K562 (cell line): ENCODE data around the gene RBMS3. TPM values are rescaled to one million over a fixed set of nuclear protein-coding genes. Genes with fewer than 3 reads are reported as not detected.

Source experiments
- ATAC-seq: fragments of 200-7000 bp; cut with Tn5 transposase; 3 replicates; pipeline ENCODE4 v1.9.1; 2020; ENCODE audit warnings: moderate library complexity
- BruUV-seq: library from RNA; stranded (reverse); fragments of 400-500 nt; replicated peaks from 2 replicates; lab custom pipeline; 2021; lab: Mats Ljungman, UMichigan
- CTCF ChIA-PET: fragments of 300-600 bp; formaldehyde crosslinking; extraction: SDS; loops from one replicate; lab custom pipeline; 2021; ENCODE audit warnings: low intra/inter-chr PET ratio; lab: Yijun Ruan, JAX
- POLR2A ChIA-PET: fragments of 300-600, 350-650 bp; sonication (Branson Sonifier 250); formaldehyde crosslinking; extraction: SDS; loops from one replicate; lab custom pipeline; 2021; ENCODE audit warnings: antibody characterized with exemption, inconsistent platforms; lab: Yijun Ruan, JAX
- DNase-seq, 4 experiments: peaks; one replicate each; pipeline versions ENCODE4 v3.0.0 to v3.0.0-alpha.2; 2011 to 2018; ENCODE audit warnings: low spot score in 3 of 4, mixed read lengths in 3 of 4; ENCODE audit errors: extremely low read depth in 1 of 4
- FAIRE-seq: peaks from 2 replicates; lab custom pipeline; 2011; peaks lifted over from hg19 to GRCh38; lab: Jason Lieb, UNC
- H2AFZ ChIP-seq: 2 replicates; pipeline ENCODE4 v1.6.0; 2011; ENCODE audit warnings: low read depth, low read length, control low read depth, inconsistent platforms
- H3K27ac ChIP-seq: fragments of 200-600 bp; 3 replicates; pipeline ENCODE4 v1.8.0; 2011; ENCODE audit warnings: low read depth, mild to moderate bottlenecking, control low read depth, inconsistent platforms, low read length, moderate library complexity, mixed read lengths; ENCODE audit errors: extremely low read depth
- H3K27me3 ChIP-seq, 2 experiments: fragments of 300-600 bp in 1 of 2; 2 replicates in 1 of 2; 3 replicates in 1 of 2; pipeline versions ENCODE4 v1.6.0 to v1.8.0; 2011; ENCODE audit warnings: inconsistent platforms in 2 of 2, low read length in 2 of 2, mild to moderate bottlenecking in 1 of 2, mixed read lengths in 1 of 2, moderate library complexity in 1 of 2; ENCODE audit not compliant: control insufficient read depth in 2 of 2, insufficient read depth in 2 of 2
- H3K36me3 ChIP-seq: fragments of 300-600 bp; 3 replicates; pipeline ENCODE4 v1.8.0; 2011; ENCODE audit warnings: mild to moderate bottlenecking, low read length, inconsistent platforms; ENCODE audit not compliant: control insufficient read depth, insufficient read depth
- H3K4me1 ChIP-seq, 2 experiments: fragments of 200-600 bp in 1 of 2; replicated peaks in 1 of 2; 2 replicates in 1 of 2; 3 replicates in 1 of 2; pipeline versions ENCODE4 v1.5.1 to v1.8.0; 2011; ENCODE audit warnings: inconsistent platforms in 2 of 2, low read length in 2 of 2, mild to moderate bottlenecking in 1 of 2, mixed read lengths in 1 of 2, moderate library complexity in 1 of 2; ENCODE audit not compliant: control insufficient read depth in 2 of 2, insufficient read depth in 2 of 2
- H3K4me2 ChIP-seq: 2 replicates; pipeline ENCODE4 v1.6.1; 2011; ENCODE audit warnings: low read length, control low read depth, inconsistent platforms, mixed read lengths; ENCODE audit not compliant: insufficient read depth
- H3K4me3 ChIP-seq: fragments of 200-600 bp; sonication (generic), shearing (Covaris generic); 2 replicates; pipeline ENCODE4 v1.5.1; 2016; ENCODE audit warnings: control low read depth, inconsistent platforms
- H3K79me2 ChIP-seq: fragments of 200-600 bp; 3 replicates; pipeline ENCODE4 v1.8.0; 2011; ENCODE audit warnings: low read length, inconsistent platforms; ENCODE audit not compliant: control insufficient read depth, insufficient read depth
- H3K9ac ChIP-seq, 2 experiments: 2 replicates each; pipeline versions ENCODE4 v1.6.0 to v1.6.1; 2011; ENCODE audit warnings: low read depth in 2 of 2, low read length in 2 of 2, control low read depth in 1 of 2, inconsistent platforms in 1 of 2, mild to moderate bottlenecking in 1 of 2, mixed read lengths in 1 of 2; ENCODE audit not compliant: insufficient read depth in 1 of 2
- H3K9me1 ChIP-seq: one replicate; pipeline ENCODE4 v1.6.0; 2011; ENCODE audit warnings: inconsistent platforms, mild to moderate bottlenecking, low read length, moderate library complexity; ENCODE audit not compliant: control insufficient read depth, insufficient read depth
- H3K9me3 ChIP-seq: replicated peaks from 2 replicates; pipeline ENCODE4 v1.5.1; 2011; ENCODE audit warnings: low read depth, low read length, inconsistent platforms; ENCODE audit not compliant: control insufficient read depth, insufficient read depth
- H4K20me1 ChIP-seq: replicated peaks from 2 replicates; pipeline ENCODE4 v1.6.1; 2011; ENCODE audit warnings: low read length, inconsistent platforms, mixed read lengths; ENCODE audit not compliant: control insufficient read depth, insufficient read depth
- SP2 ChIP-seq: IDR thresholded peaks from 2 replicates; pipeline ENCODE4 v1.6.1; 2011; ENCODE audit warnings: mild to moderate bottlenecking, low read depth, low read length, moderate library complexity; ENCODE audit not compliant: poor library complexity, severe bottlenecking; ENCODE audit errors: extremely low read depth
- WGBS: fragments of 100-300 bp; shearing (Covaris generic); methylation state at CpG from one replicate; pipeline ENCODE4 v1.1.6; 2016; ENCODE audit warnings: low coverage, mixed read lengths; ENCODE audit not compliant: insufficient coverage; ENCODE audit errors: missing lambda C conversion rate; 5-methylcytosine and 5-hydroxymethylcytosine counted together
- in situ Hi-C: fragments of 300-500 bp; cut with MboI; formaldehyde crosslinking; loops from 4 replicates; pipeline ENCODE4 v1.15.0; 2018; ENCODE audit warnings: inconsistent platforms, mixed read lengths
- intact Hi-C: fragments of 100-400 bp; cut with micrococcal nuclease; formaldehyde crosslinking; loops from 2 replicates; pipeline ENCODE4 v1.14.2; 2022
- polyA plus RNA-seq, 8 experiments: library from polyadenylated mRNA; depleted of rRNA in 4 of 8; stranded (reverse) in 5 of 8; unstranded in 3 of 8; fragments of >200 nt; fragmentation: Nextera tagmentation in 2 of 8; fragmentation: Illumina TruSeq in 1 of 8; extraction: Ambion mirVana in 2 of 8; extraction: Trizol in 1 of 8; gene quantifications; 2 replicates each; pipeline versions ENCODE4 v1.2.1 to v1.2.3, GENCODE V29; 2011 to 2014; ENCODE audit warnings: inconsistent platforms in 1 of 8, missing spikeins in 1 of 8
- total RNA-seq, 7 experiments: library from RNA; depleted of rRNA in 6 of 7; stranded (reverse); fragments of >200 nt in 6 of 7; fragmentation: Illumina TruSeq in 2 of 7; extraction: Trizol in 2 of 7; gene quantifications; 2 replicates each; pipeline versions ENCODE4 v1.2.1 to v1.2.3, GENCODE V29; 2011 to 2021; ENCODE audit warnings: low replicate concordance in 1 of 7
- TF ChIP-seq, protein P1 (sequence below): sonication (generic); formaldehyde crosslinking; IDR thresholded peaks from 2 replicates; pipeline ENCODE4 v1.8.0; 2022; ENCODE audit warnings: mild to moderate bottlenecking, missing genetic modification reagents

RBMS3 gene
- total and polyA plus RNA-seq, 9 of the 15 experiments (the other 6 are each of a cell fraction or from before 2014, with no cell fraction given), result 0.20 TPM; not detected in 8

DNA sequence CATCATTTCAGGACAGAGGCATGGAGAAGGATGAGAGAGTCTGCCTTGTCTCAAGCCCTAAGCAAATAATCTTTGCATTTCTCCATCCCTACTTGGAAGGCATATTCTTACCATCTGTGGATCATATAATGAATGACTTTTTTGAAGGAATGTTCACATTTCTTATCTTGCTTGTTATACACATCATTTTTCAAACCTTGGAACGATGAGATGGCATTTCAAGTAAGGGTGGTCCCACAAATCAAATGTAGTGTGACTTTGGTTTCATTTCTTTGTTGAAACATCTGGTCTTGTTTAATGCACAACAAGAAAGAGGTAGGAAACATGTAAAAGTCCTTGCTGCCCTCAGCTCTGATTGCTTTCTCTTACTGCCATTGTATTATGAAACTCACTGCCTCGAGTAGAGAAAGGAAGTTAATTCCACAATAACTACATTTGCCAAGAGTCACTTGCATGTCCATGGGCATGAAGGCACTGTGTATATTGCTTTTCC is 32.1 kb downstream of the RBMS3 start:
- POLR2A ChIA-PET, result no interaction called here
- no peaks in the 10 kb centered on the region for H3K36me3 ChIP-seq
- no peak for FAIRE-seq
- CTCF ChIA-PET, result no interaction called here
- no peak overlapping the region for H3K27ac ChIP-seq
- no peaks in the 10 kb centered on the region for H3K27me3 ChIP-seq
- no peak for ATAC-seq
- H3K9me3 ChIP-seq, result no peaks in the 10 kb centered on the region
- no peaks in the 10 kb centered on the region for H3K79me2 ChIP-seq
- H3K4me1 ChIP-seq, result no peaks in the 10 kb centered on the region
- BruUV-seq, result no TSS peak
- no peak overlapping the region for H3K4me3 ChIP-seq
- H3K9me1 ChIP-seq, result no peaks in the 10 kb centered on the region
- in situ Hi-C loops, result no loop called here
- H4K20me1 ChIP-seq, result no peaks in the 10 kb centered on the region
- TF ChIP-seq, protein P1, sequence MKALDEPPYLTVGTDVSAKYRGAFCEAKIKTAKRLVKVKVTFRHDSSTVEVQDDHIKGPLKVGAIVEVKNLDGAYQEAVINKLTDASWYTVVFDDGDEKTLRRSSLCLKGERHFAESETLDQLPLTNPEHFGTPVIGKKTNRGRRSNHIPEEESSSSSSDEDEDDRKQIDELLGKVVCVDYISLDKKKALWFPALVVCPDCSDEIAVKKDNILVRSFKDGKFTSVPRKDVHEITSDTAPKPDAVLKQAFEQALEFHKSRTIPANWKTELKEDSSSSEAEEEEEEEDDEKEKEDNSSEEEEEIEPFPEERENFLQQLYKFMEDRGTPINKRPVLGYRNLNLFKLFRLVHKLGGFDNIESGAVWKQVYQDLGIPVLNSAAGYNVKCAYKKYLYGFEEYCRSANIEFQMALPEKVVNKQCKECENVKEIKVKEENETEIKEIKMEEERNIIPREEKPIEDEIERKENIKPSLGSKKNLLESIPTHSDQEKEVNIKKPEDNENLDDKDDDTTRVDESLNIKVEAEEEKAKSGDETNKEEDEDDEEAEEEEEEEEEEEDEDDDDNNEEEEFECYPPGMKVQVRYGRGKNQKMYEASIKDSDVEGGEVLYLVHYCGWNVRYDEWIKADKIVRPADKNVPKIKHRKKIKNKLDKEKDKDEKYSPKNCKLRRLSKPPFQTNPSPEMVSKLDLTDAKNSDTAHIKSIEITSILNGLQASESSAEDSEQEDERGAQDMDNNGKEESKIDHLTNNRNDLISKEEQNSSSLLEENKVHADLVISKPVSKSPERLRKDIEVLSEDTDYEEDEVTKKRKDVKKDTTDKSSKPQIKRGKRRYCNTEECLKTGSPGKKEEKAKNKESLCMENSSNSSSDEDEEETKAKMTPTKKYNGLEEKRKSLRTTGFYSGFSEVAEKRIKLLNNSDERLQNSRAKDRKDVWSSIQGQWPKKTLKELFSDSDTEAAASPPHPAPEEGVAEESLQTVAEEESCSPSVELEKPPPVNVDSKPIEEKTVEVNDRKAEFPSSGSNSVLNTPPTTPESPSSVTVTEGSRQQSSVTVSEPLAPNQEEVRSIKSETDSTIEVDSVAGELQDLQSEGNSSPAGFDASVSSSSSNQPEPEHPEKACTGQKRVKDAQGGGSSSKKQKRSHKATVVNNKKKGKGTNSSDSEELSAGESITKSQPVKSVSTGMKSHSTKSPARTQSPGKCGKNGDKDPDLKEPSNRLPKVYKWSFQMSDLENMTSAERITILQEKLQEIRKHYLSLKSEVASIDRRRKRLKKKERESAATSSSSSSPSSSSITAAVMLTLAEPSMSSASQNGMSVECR, result no peak
- no peak for TF ChIP-seq SP2
- H3K4me2 ChIP-seq, result no peak overlapping the region
- no peak overlapping the region for H3K9ac ChIP-seq
- H2AFZ ChIP-seq, result no peak overlapping the region
- 0% methylated on average over 2 of the region's 2 CpGs for WGBS
- no peak for DNase-seq
- intact Hi-C loops, result no loop called here
